ENCODE results near the gene NCK1.

- TF ChIP-seq ZNF8 (CRISPR knock-in tag; IDR thresholded peaks at IDR 0.05) (no peak), ZFP30 (CRISPR knock-in tag; IDR thresholded peaks at IDR 0.05) (no peak), ESRRG (CRISPR knock-in tag; IDR thresholded peaks at IDR 0.05) (no peak), PATZ1 (CRISPR knock-in tag; IDR thresholded peaks at IDR 0.05; ENCODE audit: borderline replicate concordance) (no peak), ZFP3 (CRISPR knock-in tag; IDR thresholded peaks at IDR 0.05) (no peak)
Observed at GRCh38 chr3:136905549-136905948, 43.5 kb downstream of the NCK1 start.
